SU-DHL-6 (cell line): ENCODE data around the gene PPARD.

Experiments
- H2AFZ ChIP-seq: fragments of 200-600 bp; sonication (generic); 2 replicates; pipeline ENCODE4 v1.6.1; 2014; ENCODE audit warnings: low read depth, mild to moderate bottlenecking, moderate library complexity, mixed read lengths, antibody characterized with exemption, low read length; ENCODE audit not compliant: severe bottlenecking
- H3F3A ChIP-seq: fragments of 200-600 bp; shearing (Covaris generic); 2 replicates; pipeline ENCODE4 v1.6.0; 2016; ENCODE audit warnings: antibody characterized with exemption, mild to moderate bottlenecking; ENCODE audit not compliant: insufficient read depth
- H3K27ac ChIP-seq: fragments of 200-600 bp; sonication (generic); 2 replicates; pipeline ENCODE4 v1.5.1; 2016; ENCODE audit warnings: low read depth, mild to moderate bottlenecking, low read length, moderate library complexity, mixed read lengths
- H3K27me3 ChIP-seq: fragments of 200-600 bp; sonication (generic), shearing (Covaris generic); 2 replicates; pipeline ENCODE4 v1.6.0; 2014; ENCODE audit warnings: mild to moderate bottlenecking, low read length
- H3K36me3 ChIP-seq: fragments of 200-600 bp; sonication (generic); 2 replicates; pipeline ENCODE4 v1.6.1; 2014; ENCODE audit warnings: mild to moderate bottlenecking, low read length, mixed read lengths
- H3K4me2 ChIP-seq: fragments of 300-600, 200-600 bp; shearing (Covaris generic), sonication (generic); 2 replicates; pipeline ENCODE4 v1.6.0; 2014; ENCODE audit warnings: low read length, low read depth, mild to moderate bottlenecking; ENCODE audit not compliant: poor library complexity, severe bottlenecking
- H3K4me3 ChIP-seq: fragments of 200-600 bp; sonication (generic); 2 replicates; pipeline ENCODE4 v1.5.1; 2014; ENCODE audit warnings: antibody characterized with exemption, low read length, mild to moderate bottlenecking, mixed read lengths; ENCODE audit not compliant: insufficient read depth, poor library complexity, severe bottlenecking
- H3K79me2 ChIP-seq: fragments of 200-600 bp; sonication (generic); 2 replicates; pipeline ENCODE4 v1.6.1; 2014; ENCODE audit warnings: mild to moderate bottlenecking, low read length, moderate library complexity; ENCODE audit not compliant: insufficient read depth
- H3K9ac ChIP-seq: fragments of 200-600 bp; sonication (generic); 2 replicates; pipeline ENCODE4 v1.7.0; 2014; ENCODE audit warnings: mild to moderate bottlenecking, low read length
- H3K9me2 ChIP-seq: fragments of 200-600 bp; sonication (generic); replicated peaks from 2 replicates; pipeline ENCODE4 v1.6.1; 2014; ENCODE audit warnings: low read length; ENCODE audit not compliant: insufficient read depth
- H3K9me3 ChIP-seq: fragments of 200-600 bp; sonication (generic); 2 replicates; pipeline ENCODE4 v1.6.1; 2014; ENCODE audit warnings: low read length, mixed read lengths; ENCODE audit not compliant: insufficient read depth
- H4K20me1 ChIP-seq: fragments of 200-600 bp; sonication (generic); 2 replicates; pipeline ENCODE4 v1.6.1; 2014; ENCODE audit warnings: low read depth, mild to moderate bottlenecking, antibody characterized with exemption, low read length, moderate library complexity, mixed read lengths
- CTCF ChIP-seq: fragments of 200-600 bp; sonication (generic); IDR thresholded peaks from one replicate; pipeline ENCODE4 v1.5.1; 2017; ENCODE audit warnings: antibody characterized with exemption, mild to moderate bottlenecking, low read length, moderate library complexity; ENCODE audit not compliant: insufficient read depth, poor library complexity, severe bottlenecking
- EZH2phosphoT487 ChIP-seq: fragments of 200-600 bp; sonication (generic), shearing (Covaris generic); conservative IDR thresholded peaks from 2 replicates; pipeline ENCODE4 v1.6.1; 2018; ENCODE audit warnings: mild to moderate bottlenecking, antibody characterized with exemption, low read length, moderate library complexity, mixed read lengths

The PPARD gene

GRCh38 chr6:35427851-35428321, 85.5 kb downstream of the PPARD start:
- Histone ChIP-seq H3K4me3 (no peak overlapping the region), H3K79me2 (no peaks in the 10 kb centered on the region), H3K27me3 (no peaks in the 10 kb centered on the region), H4K20me1 (no peaks in the 10 kb centered on the region), H3K9me2 (no peaks in the 10 kb centered on the region), H3K27ac (no peak overlapping the region), H3F3A (no peaks in the 10 kb centered on the region), H3K9me3 (peaks cover 23% of the 10 kb centered on the region; the same call in 1 of the 2 replicates), H3K9ac (no peak overlapping the region), H2AFZ (no peak overlapping the region), H3K4me2 (no peak overlapping the region), H3K36me3 (no peaks in the 10 kb centered on the region)
- TF ChIP-seq EZH2phosphoT487, result no peak
- TF ChIP-seq CTCF, result no peak

GRCh38 chr6:35428421-35429149, 86.2 kb downstream of the PPARD start:
- no peak overlapping the region for H3K4me3 ChIP-seq
- H3K36me3 ChIP-seq, result no peaks in the 10 kb centered on the region
- no peaks in the 10 kb centered on the region for H3K79me2 ChIP-seq
- no peaks in the 10 kb centered on the region for H3K9me2 ChIP-seq
- H3K9ac ChIP-seq, result no peak overlapping the region
- H3F3A ChIP-seq, result no peaks in the 10 kb centered on the region
- no peak overlapping the region for H3K4me2 ChIP-seq
- H3K9me3 ChIP-seq, result peaks cover 23% of the 10 kb centered on the region; the same call in 1 of the 2 replicates
- TF ChIP-seq EZH2phosphoT487 (no peak), CTCF (no peak)
- H4K20me1 ChIP-seq, result no peaks in the 10 kb centered on the region
- H2AFZ ChIP-seq, result no peak overlapping the region
- no peaks in the 10 kb centered on the region for H3K27me3 ChIP-seq
- no peak overlapping the region for H3K27ac ChIP-seq

- Histone ChIP-seq H3F3A (no peaks in the 10 kb centered on the region), H3K27me3 (no peaks in the 10 kb centered on the region), H3K4me3 (no peak overlapping the region), H3K27ac (no peak overlapping the region), H3K9ac (no peak overlapping the region), H3K4me2 (no peak overlapping the region), H2AFZ (no peak overlapping the region), H3K9me2 (no peaks in the 10 kb centered on the region), H3K36me3 (no peaks in the 10 kb centered on the region), H3K79me2 (no peaks in the 10 kb centered on the region), H3K9me3 (peaks cover 23% of the 10 kb centered on the region; the same call in 1 of the 2 replicates), H4K20me1 (no peaks in the 10 kb centered on the region)
- no peak for TF ChIP-seq CTCF
- TF ChIP-seq EZH2phosphoT487, result no peak
These were observed 87.1 kb downstream of the PPARD start for GRCh38 chr6:35429463-35429862.
